A549 (cell line): ENCODE results near the gene SUGCT.

Source experiments
- CEBPB ChIP-seq, 2 experiments: fragments of >200 bp in 1 of 2; sonication (Bioruptor Twin) in 1 of 2; formaldehyde crosslinking in 1 of 2; IDR thresholded peaks; 2 replicates each; pipeline ENCODE4 v1.6.1; 2012 to 2016
- CTCF ChIP-seq: fragments of >200 bp; sonication (Bioruptor Twin); formaldehyde crosslinking; IDR thresholded peaks from 3 replicates; pipeline ENCODE4 v1.5.1; 2016
- POLR2A ChIP-seq: IDR thresholded peaks from 2 replicates; pipeline ENCODE4 v1.6.1; 2012; ENCODE audit warnings: mild to moderate bottlenecking, low read length
- RAD21 ChIP-seq, 2 experiments: fragments of >200 bp in 1 of 2; sonication (Bioruptor Twin) in 1 of 2; formaldehyde crosslinking in 1 of 2; IDR thresholded peaks in 1 of 2; conservative IDR thresholded peaks in 1 of 2; 2 replicates in 1 of 2; 3 replicates in 1 of 2; pipeline ENCODE4 v1.6.1; 2012 to 2018; ENCODE audit warnings: inconsistent platforms in 1 of 2
- RNF2 ChIP-seq: fragments of 200-600 bp; sonication (generic); IDR thresholded peaks from 2 replicates; pipeline ENCODE4 v1.6.1; 2016; ENCODE audit warnings: low read depth, mild to moderate bottlenecking, antibody characterized with exemption, moderate library complexity, borderline replicate concordance
- USF2 ChIP-seq: fragments of 450-650 bp; IDR thresholded peaks from 2 replicates; pipeline ENCODE4 v1.6.1; 2014; ENCODE audit warnings: antibody characterized with exemption
- TF ChIP-seq, protein P1 (sequence below): fragments of 200-600 bp; sonication (generic); IDR thresholded peaks from 2 replicates; pipeline ENCODE4 v1.6.1; 2016; ENCODE audit warnings: antibody characterized with exemption, mild to moderate bottlenecking, moderate library complexity

DNA sequence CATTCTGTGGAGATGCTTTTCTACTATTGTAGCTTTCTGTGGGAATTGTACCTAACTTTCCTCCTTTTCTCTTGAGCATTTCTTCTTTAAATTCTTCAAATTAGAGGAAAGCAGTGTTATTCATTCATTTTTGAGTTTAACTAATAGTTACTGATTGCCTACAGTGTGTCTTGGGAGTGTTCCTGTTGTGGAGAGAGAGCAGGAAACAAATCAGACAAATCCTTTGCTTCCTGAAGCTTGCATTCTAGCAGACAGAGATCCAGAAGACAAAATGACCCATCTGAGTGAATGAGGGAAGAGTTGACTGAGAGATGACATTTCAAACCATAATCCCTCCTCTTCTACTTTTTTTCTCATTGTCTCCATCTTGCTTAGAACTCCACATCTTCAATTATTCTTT lies 170.4 kb downstream of the SUGCT start:
- no peak for TF ChIP-seq CTCF
- TF ChIP-seq RNF2 = no peak
- TF ChIP-seq POLR2A = no peak
- TF ChIP-seq, protein P1, sequence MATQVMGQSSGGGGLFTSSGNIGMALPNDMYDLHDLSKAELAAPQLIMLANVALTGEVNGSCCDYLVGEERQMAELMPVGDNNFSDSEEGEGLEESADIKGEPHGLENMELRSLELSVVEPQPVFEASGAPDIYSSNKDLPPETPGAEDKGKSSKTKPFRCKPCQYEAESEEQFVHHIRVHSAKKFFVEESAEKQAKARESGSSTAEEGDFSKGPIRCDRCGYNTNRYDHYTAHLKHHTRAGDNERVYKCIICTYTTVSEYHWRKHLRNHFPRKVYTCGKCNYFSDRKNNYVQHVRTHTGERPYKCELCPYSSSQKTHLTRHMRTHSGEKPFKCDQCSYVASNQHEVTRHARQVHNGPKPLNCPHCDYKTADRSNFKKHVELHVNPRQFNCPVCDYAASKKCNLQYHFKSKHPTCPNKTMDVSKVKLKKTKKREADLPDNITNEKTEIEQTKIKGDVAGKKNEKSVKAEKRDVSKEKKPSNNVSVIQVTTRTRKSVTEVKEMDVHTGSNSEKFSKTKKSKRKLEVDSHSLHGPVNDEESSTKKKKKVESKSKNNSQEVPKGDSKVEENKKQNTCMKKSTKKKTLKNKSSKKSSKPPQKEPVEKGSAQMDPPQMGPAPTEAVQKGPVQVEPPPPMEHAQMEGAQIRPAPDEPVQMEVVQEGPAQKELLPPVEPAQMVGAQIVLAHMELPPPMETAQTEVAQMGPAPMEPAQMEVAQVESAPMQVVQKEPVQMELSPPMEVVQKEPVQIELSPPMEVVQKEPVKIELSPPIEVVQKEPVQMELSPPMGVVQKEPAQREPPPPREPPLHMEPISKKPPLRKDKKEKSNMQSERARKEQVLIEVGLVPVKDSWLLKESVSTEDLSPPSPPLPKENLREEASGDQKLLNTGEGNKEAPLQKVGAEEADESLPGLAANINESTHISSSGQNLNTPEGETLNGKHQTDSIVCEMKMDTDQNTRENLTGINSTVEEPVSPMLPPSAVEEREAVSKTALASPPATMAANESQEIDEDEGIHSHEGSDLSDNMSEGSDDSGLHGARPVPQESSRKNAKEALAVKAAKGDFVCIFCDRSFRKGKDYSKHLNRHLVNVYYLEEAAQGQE = no peak
- no peak for TF ChIP-seq CEBPB (IDR thresholded peaks at IDR 0.05)
- TF ChIP-seq USF2 = no peak
- TF ChIP-seq RAD21 (conservative IDR thresholded peaks at IDR 0.05 in 1 of 2, IDR thresholded peaks at IDR 0.05 in 1 of 2) = no peak
